Hepatocyte (in vitro differentiated cells): ENCODE measurements around the gene ARPC1A.

Source experiments
- EZH2phosphoT487 ChIP-seq: fragments of 200-600 bp; sonication (generic); IDR thresholded peaks from one replicate; pipeline ENCODE4 v1.6.1; 2018; ENCODE audit warnings: antibody characterized with exemption, mild to moderate bottlenecking, low read depth, moderate library complexity; ENCODE audit not compliant: unreplicated experiment, severe bottlenecking
- TF ChIP-seq, protein P1 (sequence below): fragments of 200-600 bp; sonication (generic); IDR thresholded peaks from 2 replicates; pipeline ENCODE4 v1.5.1; 2016; ENCODE audit warnings: antibody characterized with exemption, mild to moderate bottlenecking; ENCODE audit not compliant: poor library complexity

DNA sequence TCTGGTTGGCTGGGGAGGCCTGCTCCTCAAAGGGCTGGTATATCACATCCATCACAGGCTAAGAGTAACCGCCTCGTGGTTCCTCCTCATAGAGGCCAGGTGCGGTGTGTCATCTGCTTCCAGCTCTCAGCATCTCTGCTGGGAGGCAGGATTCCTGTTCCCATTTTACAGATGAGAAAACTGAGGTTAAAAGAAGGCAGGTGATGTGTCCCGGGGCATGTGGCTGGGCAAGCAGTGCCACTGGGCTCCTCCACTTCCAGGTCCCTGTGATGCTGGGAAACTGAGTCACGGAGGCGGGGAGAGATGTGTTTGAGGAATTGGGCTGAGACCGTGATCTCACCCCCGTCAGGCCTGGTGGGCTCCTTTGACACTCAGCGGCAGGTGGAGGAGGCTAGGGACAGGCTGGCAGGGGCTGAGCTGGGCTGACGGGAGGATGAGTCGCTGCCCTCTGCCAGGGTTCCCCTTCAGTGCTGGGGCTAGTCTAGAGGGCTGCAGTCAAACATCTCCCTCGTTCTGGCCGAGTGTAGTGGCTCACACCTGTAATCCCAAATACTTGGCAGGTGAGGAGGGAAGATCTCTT lies 58.2 kb downstream of the ARPC1A start:
- no peak for TF ChIP-seq EZH2phosphoT487
- TF ChIP-seq, protein P1, sequence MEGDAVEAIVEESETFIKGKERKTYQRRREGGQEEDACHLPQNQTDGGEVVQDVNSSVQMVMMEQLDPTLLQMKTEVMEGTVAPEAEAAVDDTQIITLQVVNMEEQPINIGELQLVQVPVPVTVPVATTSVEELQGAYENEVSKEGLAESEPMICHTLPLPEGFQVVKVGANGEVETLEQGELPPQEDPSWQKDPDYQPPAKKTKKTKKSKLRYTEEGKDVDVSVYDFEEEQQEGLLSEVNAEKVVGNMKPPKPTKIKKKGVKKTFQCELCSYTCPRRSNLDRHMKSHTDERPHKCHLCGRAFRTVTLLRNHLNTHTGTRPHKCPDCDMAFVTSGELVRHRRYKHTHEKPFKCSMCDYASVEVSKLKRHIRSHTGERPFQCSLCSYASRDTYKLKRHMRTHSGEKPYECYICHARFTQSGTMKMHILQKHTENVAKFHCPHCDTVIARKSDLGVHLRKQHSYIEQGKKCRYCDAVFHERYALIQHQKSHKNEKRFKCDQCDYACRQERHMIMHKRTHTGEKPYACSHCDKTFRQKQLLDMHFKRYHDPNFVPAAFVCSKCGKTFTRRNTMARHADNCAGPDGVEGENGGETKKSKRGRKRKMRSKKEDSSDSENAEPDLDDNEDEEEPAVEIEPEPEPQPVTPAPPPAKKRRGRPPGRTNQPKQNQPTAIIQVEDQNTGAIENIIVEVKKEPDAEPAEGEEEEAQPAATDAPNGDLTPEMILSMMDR = no peak
